A549 (cell line): ENCODE results near the gene CLEC1B.

Experiments used
- BHLHE40 ChIP-seq: IDR thresholded peaks from 2 replicates; pipeline ENCODE4 v1.6.1; 2012; ENCODE audit warnings: low read depth, low read length, inconsistent platforms
- CTCF ChIP-seq: fragments of >200 bp; sonication (Bioruptor Twin); formaldehyde crosslinking; IDR thresholded peaks from 3 replicates; pipeline ENCODE4 v1.5.1; 2016
- JUNB ChIP-seq: fragments of >200 bp; sonication (Bioruptor Twin); formaldehyde crosslinking; IDR thresholded peaks from 2 replicates; pipeline ENCODE4 v1.6.1; 2016
- MAX ChIP-seq: IDR thresholded peaks from 2 replicates; pipeline ENCODE4 v1.6.1; 2012
- POLR2A ChIP-seq: IDR thresholded peaks from 2 replicates; pipeline ENCODE4 v1.6.1; 2012; ENCODE audit warnings: mild to moderate bottlenecking, low read length
- RAD21 ChIP-seq, 2 experiments: fragments of >200 bp in 1 of 2; sonication (Bioruptor Twin) in 1 of 2; formaldehyde crosslinking in 1 of 2; IDR thresholded peaks in 1 of 2; conservative IDR thresholded peaks in 1 of 2; 2 replicates in 1 of 2; 3 replicates in 1 of 2; pipeline ENCODE4 v1.6.1; 2012 to 2018; ENCODE audit warnings: inconsistent platforms in 1 of 2
- RCOR1 ChIP-seq: fragments of 150-350 bp; IDR thresholded peaks from 2 replicates; pipeline ENCODE4 v1.6.1; 2014; ENCODE audit warnings: antibody characterized with exemption, low read length, low read depth
- REST ChIP-seq: fragments of 200-600 bp; sonication (generic); IDR thresholded peaks from 2 replicates; pipeline ENCODE4 v1.6.1; 2016; ENCODE audit warnings: antibody characterized with exemption, mild to moderate bottlenecking, moderate library complexity
- RFX5 ChIP-seq: fragments of 450-650 bp; IDR thresholded peaks from 2 replicates; pipeline ENCODE4 v1.7.1; 2014; ENCODE audit warnings: antibody characterized with exemption, mild to moderate bottlenecking, moderate library complexity
- SMC3 ChIP-seq: fragments of >200 bp; sonication (Bioruptor Twin); formaldehyde crosslinking; IDR thresholded peaks from 3 replicates; pipeline ENCODE4 v1.6.1; 2018; ENCODE audit warnings: inconsistent platforms

GRCh38 chr12:9969673-9970072 is 29.2 kb downstream of the CLEC1B start:
- TF ChIP-seq JUNB (no peak), CTCF (no peak), POLR2A (no peak), BHLHE40 (no peak), RFX5 (no peak), REST (no peak), RCOR1 (no peak), RAD21 (conservative IDR thresholded peaks at IDR 0.05 in 1 of 2, IDR thresholded peaks at IDR 0.05 in 1 of 2) (no peak), SMC3 (no peak), MAX (no peak)
